Endothelial cell of umbilical vein (primary cell): ENCODE data around the gene KATNAL2. TPM values are rescaled to one million over a fixed set of nuclear protein-coding genes. Genes with fewer than 3 reads are reported as not detected.

Source experiments
- BruUV-seq: library from RNA; stranded (reverse); fragments of 400-500 nt; replicated peaks from 2 replicates; lab custom pipeline; 2021; lab: Mats Ljungman, UMichigan
- CTCF ChIA-PET: fragments of 300-600, 350-600 bp; sonication (Branson Sonifier 250); formaldehyde crosslinking; loops from one replicate; lab custom pipeline; 2021; ENCODE audit warnings: antibody characterized with exemption, inconsistent platforms; lab: Charles Lee
- POLR2A ChIA-PET: fragments of 300-600, 350-600 bp; sonication (Branson Sonifier 250); formaldehyde crosslinking; loops from one replicate; lab custom pipeline; 2021; ENCODE audit warnings: antibody characterized with exemption, inconsistent platforms; lab: Charles Lee
- DNase-seq: peaks from one replicate; pipeline ENCODE4 v3.0.0-alpha.2; 2011; ENCODE audit warnings: low read depth, low spot score
- FAIRE-seq: peaks from 2 replicates; lab custom pipeline; 2011; peaks lifted over from hg19 to GRCh38; lab: Jason Lieb, UNC
- H2AFZ ChIP-seq: 2 replicates; pipeline ENCODE4 v1.6.0; 2012; ENCODE audit warnings: low read depth, low read length, control low read depth, inconsistent platforms
- H3K27ac ChIP-seq: 2 replicates; pipeline ENCODE4 v1.5.1; 2011; ENCODE audit warnings: low read depth, mild to moderate bottlenecking, control low read depth, low read length, moderate library complexity; ENCODE audit not compliant: insufficient read depth
- H3K27me3 ChIP-seq, 2 experiments: 2 replicates each; pipeline versions ENCODE4 v1.6.0 to v1.6.1; 2011; ENCODE audit warnings: low read length in 2 of 2, mixed read lengths in 1 of 2; ENCODE audit not compliant: control insufficient read depth in 2 of 2, insufficient read depth in 2 of 2
- H3K36me3 ChIP-seq, 2 experiments: 2 replicates in 1 of 2; 3 replicates in 1 of 2; pipeline ENCODE4 v1.5.1; 2011; ENCODE audit warnings: low read length in 2 of 2, mild to moderate bottlenecking in 1 of 2, moderate library complexity in 1 of 2; ENCODE audit not compliant: control insufficient read depth in 2 of 2, insufficient read depth in 2 of 2; ENCODE audit errors: extremely low read depth in 1 of 2
- H3K4me1 ChIP-seq: 3 replicates; pipeline ENCODE4 v1.5.1; 2011; ENCODE audit warnings: mild to moderate bottlenecking, low read length; ENCODE audit not compliant: control insufficient read depth, insufficient read depth; ENCODE audit errors: extremely low read depth
- H3K4me2 ChIP-seq: 2 replicates; pipeline ENCODE4 v1.6.1; 2011; ENCODE audit warnings: low read length, control low read depth, mixed read lengths; ENCODE audit not compliant: insufficient read depth
- H3K4me3 ChIP-seq, 3 experiments: fragments of 200-600 bp in 1 of 3; sonication (generic), shearing (Covaris generic) in 1 of 3; replicated peaks in 1 of 3; 2 replicates each; pipeline ENCODE4 v1.5.1; 2011 to 2016; ENCODE audit warnings: control low read depth in 3 of 3, low read length in 3 of 3, mild to moderate bottlenecking in 2 of 3, inconsistent platforms in 1 of 3, low read depth in 1 of 3, moderate library complexity in 1 of 3; ENCODE audit not compliant: insufficient read depth in 1 of 3
- H3K79me2 ChIP-seq: 2 replicates; pipeline ENCODE4 v1.6.0; 2012; ENCODE audit warnings: low read length, inconsistent platforms; ENCODE audit not compliant: control insufficient read depth, insufficient read depth
- H3K9ac ChIP-seq: replicated peaks from 2 replicates; pipeline ENCODE3; 2011; ENCODE audit warnings: low read length, control low read depth; ENCODE audit not compliant: insufficient read depth; ENCODE audit errors: extremely low read depth
- H3K9me1 ChIP-seq: replicated peaks from 3 replicates; pipeline ENCODE4 v1.6.0; 2011; ENCODE audit warnings: mild to moderate bottlenecking, low read length; ENCODE audit not compliant: control insufficient read depth, insufficient read depth; ENCODE audit errors: extremely low read depth
- H3K9me3 ChIP-seq: replicated peaks from 2 replicates; pipeline ENCODE4 v1.5.1; 2012; ENCODE audit warnings: low read length, inconsistent platforms; ENCODE audit not compliant: control insufficient read depth, insufficient read depth
- H4K20me1 ChIP-seq: replicated peaks from 2 replicates; pipeline ENCODE3; 2011; ENCODE audit warnings: mild to moderate bottlenecking, low read length; ENCODE audit not compliant: control insufficient read depth, insufficient read depth; ENCODE audit errors: extremely low read depth
- EZH2 ChIP-seq: IDR thresholded peaks from 2 replicates; pipeline ENCODE4 v1.6.1; 2012; ENCODE audit warnings: borderline replicate concordance, low read depth, mild to moderate bottlenecking, moderate library complexity, low read length, inconsistent platforms; ENCODE audit not compliant: severe bottlenecking
- FOS ChIP-seq: IDR thresholded peaks from 2 replicates; pipeline ENCODE4 v1.6.1; 2011; ENCODE audit warnings: mild to moderate bottlenecking, low read length, moderate library complexity, borderline replicate concordance; ENCODE audit not compliant: insufficient read depth
- GATA2 ChIP-seq: IDR thresholded peaks from 2 replicates; pipeline ENCODE4 v1.7.0; 2011; ENCODE audit warnings: low read depth, mild to moderate bottlenecking, moderate library complexity, mixed read lengths, low read length; ENCODE audit not compliant: insufficient read length, insufficient read depth
- JUN ChIP-seq: IDR thresholded peaks from 2 replicates; pipeline ENCODE4 v1.6.1; 2011; ENCODE audit warnings: borderline replicate concordance, low read depth; ENCODE audit not compliant: insufficient read length, insufficient read depth
- MYC ChIP-seq: IDR thresholded peaks from one replicate; pipeline ENCODE4 v1.6.1; 2011; ENCODE audit warnings: mild to moderate bottlenecking, low read depth, low read length
- POLR2A ChIP-seq: IDR thresholded peaks from 2 replicates; pipeline ENCODE4 v1.6.1; 2012; ENCODE audit warnings: low read depth, mild to moderate bottlenecking, control low read depth, low read length
- POLR2AphosphoS5 ChIP-seq: IDR thresholded peaks from 2 replicates; pipeline ENCODE4 v1.6.1; 2012; ENCODE audit warnings: low read depth, mild to moderate bottlenecking, control low read depth, low read length, moderate library complexity; ENCODE audit not compliant: insufficient read depth
- dilution Hi-C: fragments of 300-500 bp; cut with MboI; formaldehyde crosslinking; loops from one replicate; pipeline ENCODE4 v1.15.0; 2019; ENCODE audit warnings: low sequenced_read_pairs; ENCODE audit not compliant: extremely low pct_ligation_motif_present
- intact Hi-C: fragments of 100-400 bp; cut with micrococcal nuclease; formaldehyde crosslinking; loops from one replicate; pipeline ENCODE4 v1.10.0; 2022
- polyA plus RNA-seq, 4 experiments: library from polyadenylated mRNA; depleted of rRNA in 3 of 4; stranded (reverse) in 3 of 4; unstranded in 1 of 4; fragments of >200 nt; gene quantifications; 2 replicates each; pipeline versions ENCODE4 v1.2.1 to v1.2.3, GENCODE V29; 2011 to 2012; ENCODE audit warnings: missing spikeins in 1 of 4
- total RNA-seq: library from RNA; stranded (reverse); gene quantifications from 2 replicates; pipeline ENCODE4 v1.2.3, GENCODE V29; 2021
- TF ChIP-seq, protein P1 (sequence below), 2 donors: IDR thresholded peaks; 1 replicate in 1 of 2; 2 replicates in 1 of 2; pipeline ENCODE4 v1.5.1; 2011; ENCODE audit warnings: low read length in 2 of 2, mild to moderate bottlenecking in 2 of 2, moderate library complexity in 2 of 2, control low read depth in 1 of 2, inconsistent platforms in 1 of 2, low read depth in 1 of 2; ENCODE audit not compliant: insufficient read depth in 1 of 2; ENCODE audit errors: extremely low read depth in 1 of 2
- TF ChIP-seq, protein P2 (sequence below): IDR thresholded peaks from 2 replicates; pipeline ENCODE4 v1.6.1; 2011; ENCODE audit not compliant: insufficient read depth, insufficient read length

Gene KATNAL2
- total and polyA plus RNA-seq, 2 donors (not counting 3 experiments of a cell fraction or from before 2014, with no cell fraction given), result 0.51 to 1.3 TPM

DNA sequence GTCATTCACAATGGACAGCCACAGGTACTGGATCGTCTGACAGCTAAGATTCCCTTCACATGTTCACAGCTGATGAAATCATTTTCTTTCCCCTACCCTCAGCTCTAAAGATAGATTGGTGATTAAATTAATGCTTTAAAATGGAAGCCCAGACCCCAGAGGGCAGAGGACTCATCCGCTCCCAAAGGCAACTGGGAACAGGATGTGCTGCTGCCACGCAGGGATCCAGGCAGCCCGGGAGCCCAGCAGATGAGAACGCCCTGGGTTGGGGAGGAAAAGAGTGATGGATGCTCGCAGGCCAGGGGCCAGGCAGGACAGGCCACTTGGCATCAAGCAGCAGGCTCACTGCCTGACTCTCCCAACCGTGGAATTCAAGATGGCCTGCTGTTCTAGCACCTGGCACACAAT is 191.6 kb downstream of the KATNAL2 start:
- POLR2A ChIA-PET, result no interaction called here
- BruUV-seq, result no TSS peak

More for the DNA sequence above, 191.6 kb downstream of the KATNAL2 start:
- CTCF ChIA-PET, result no interaction called here
- FAIRE-seq, result no peak
- H2AFZ ChIP-seq, result no peak overlapping the region
- no peaks in the 10 kb centered on the region for H3K9me3 ChIP-seq
- H3K4me3 ChIP-seq, result no peak overlapping the region
- no peak for DNase-seq
- no peak overlapping the region for H3K9ac ChIP-seq
- H3K79me2 ChIP-seq, result no peaks in the 10 kb centered on the region
- dilution Hi-C loops (no loop called here), intact Hi-C loops (no loop called here)
- H3K9me1 ChIP-seq, result no peaks in the 10 kb centered on the region
- H3K4me2 ChIP-seq, result no peak overlapping the region
- H3K27me3 ChIP-seq, result no peaks in the 10 kb centered on the region
- H3K27ac ChIP-seq, result no peak overlapping the region
- TF ChIP-seq FOS (no peak), GATA2 (no peak), POLR2A (no peak), EZH2 (no peak), POLR2AphosphoS5 (no peak), JUN (no peak), MYC (no peak)
- TF ChIP-seq, protein P1, sequence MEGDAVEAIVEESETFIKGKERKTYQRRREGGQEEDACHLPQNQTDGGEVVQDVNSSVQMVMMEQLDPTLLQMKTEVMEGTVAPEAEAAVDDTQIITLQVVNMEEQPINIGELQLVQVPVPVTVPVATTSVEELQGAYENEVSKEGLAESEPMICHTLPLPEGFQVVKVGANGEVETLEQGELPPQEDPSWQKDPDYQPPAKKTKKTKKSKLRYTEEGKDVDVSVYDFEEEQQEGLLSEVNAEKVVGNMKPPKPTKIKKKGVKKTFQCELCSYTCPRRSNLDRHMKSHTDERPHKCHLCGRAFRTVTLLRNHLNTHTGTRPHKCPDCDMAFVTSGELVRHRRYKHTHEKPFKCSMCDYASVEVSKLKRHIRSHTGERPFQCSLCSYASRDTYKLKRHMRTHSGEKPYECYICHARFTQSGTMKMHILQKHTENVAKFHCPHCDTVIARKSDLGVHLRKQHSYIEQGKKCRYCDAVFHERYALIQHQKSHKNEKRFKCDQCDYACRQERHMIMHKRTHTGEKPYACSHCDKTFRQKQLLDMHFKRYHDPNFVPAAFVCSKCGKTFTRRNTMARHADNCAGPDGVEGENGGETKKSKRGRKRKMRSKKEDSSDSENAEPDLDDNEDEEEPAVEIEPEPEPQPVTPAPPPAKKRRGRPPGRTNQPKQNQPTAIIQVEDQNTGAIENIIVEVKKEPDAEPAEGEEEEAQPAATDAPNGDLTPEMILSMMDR (IDR thresholded peaks at IDR 0.05; ENCODE audit: extremely low read depth in 1 of 2, insufficient read depth in 1 of 2, low read depth in 1 of 2, low read length in 2 of 2), result no peak
- TF ChIP-seq, protein P2, sequence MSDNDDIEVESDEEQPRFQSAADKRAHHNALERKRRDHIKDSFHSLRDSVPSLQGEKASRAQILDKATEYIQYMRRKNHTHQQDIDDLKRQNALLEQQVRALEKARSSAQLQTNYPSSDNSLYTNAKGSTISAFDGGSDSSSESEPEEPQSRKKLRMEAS, result no peak
- H3K4me1 ChIP-seq, result no peaks in the 10 kb centered on the region
- H3K36me3 ChIP-seq, result peaks cover 0 to 2% of the 10 kb centered on the region in 2 experiments
- no peaks in the 10 kb centered on the region for H4K20me1 ChIP-seq
